Esophagus muscularis mucosa (tissue), 4 donors: Measurements from ENCODE around the gene SLC44A4. TPM values are rescaled to one million over a fixed set of nuclear protein-coding genes. Genes with fewer than 3 reads are reported as not detected.
"Not testable (repeated sequence)": the region's sequence is repeated elsewhere in the genome, so short reads cannot be mapped to it uniquely, and the experiment has no call there.

Experiments
- DNase-seq: peaks from one replicate; pipeline ENCODE4 v3.0.0-alpha.2; 2017; ENCODE audit errors: extremely low spot score
- H3K27ac ChIP-seq, 4 donors: fragments of 200-600 bp; sonication (generic); replicated peaks in 1 of 4; 1 replicate in 3 of 4; 2 replicates in 1 of 4; pipeline ENCODE4 v1.5.1; 2016 to 2019; ENCODE audit warnings: mild to moderate bottlenecking in 1 of 4
- H3K27me3 ChIP-seq, 4 donors: fragments of 200-600 bp; sonication (generic); one replicate each; pipeline versions ENCODE4 v1.5.1 to v1.6.0; 2016 to 2019
- H3K36me3 ChIP-seq, 4 donors: fragments of 200-600 bp; sonication (generic); one replicate each; pipeline ENCODE4 v1.5.1; 2016 to 2019
- H3K4me1 ChIP-seq, 4 donors: fragments of 200-600 bp; sonication (generic); one replicate each; pipeline ENCODE4 v1.5.1; 2016 to 2019
- H3K4me3 ChIP-seq, 4 donors: fragments of 200-600 bp; sonication (generic); 1 replicate in 2 of 4; 2 replicates in 2 of 4; pipeline ENCODE4 v1.5.1; 2016 to 2019; ENCODE audit warnings: mild to moderate bottlenecking in 4 of 4, moderate library complexity in 1 of 4
- H3K9me3 ChIP-seq, 4 donors: fragments of 200-600 bp; sonication (generic); 1 replicate in 3 of 4; 2 replicates in 1 of 4; pipeline ENCODE4 v1.5.1; 2016 to 2019
- CTCF ChIP-seq, 3 experiments: fragments of 200-600 bp in 2 of 3; fragments of 450-650 bp in 1 of 3; sonication (generic) in 2 of 3; IDR thresholded peaks; one replicate each; pipeline ENCODE4 v1.5.1; 2017 to 2019; ENCODE audit warnings: antibody characterized with exemption in 3 of 3, mild to moderate bottlenecking in 2 of 3, moderate library complexity in 1 of 3
- EP300 ChIP-seq: sonication (generic); formaldehyde crosslinking; IDR thresholded peaks from one replicate; pipeline ENCODE4 v1.6.1; 2017; ENCODE audit warnings: antibody characterized with exemption
- POLR2A ChIP-seq: fragments of 450-650 bp; IDR thresholded peaks from one replicate; pipeline ENCODE4 v1.6.1; 2017; ENCODE audit warnings: antibody characterized with exemption, moderate library complexity, mild to moderate bottlenecking, low read depth
- POLR2AphosphoS5 ChIP-seq, 2 donors: sonication (generic); formaldehyde crosslinking; IDR thresholded peaks; one replicate each; pipeline ENCODE4 v1.6.1; 2017; ENCODE audit warnings: antibody characterized with exemption in 2 of 2
- WGBS: methylation state at CpG from one replicate; pipeline ENCODE4 v1.1.5; 2018; 5-methylcytosine and 5-hydroxymethylcytosine counted together
- intact Hi-C: fragments of 100-400 bp; cut with DNase I; formaldehyde crosslinking; loops from one replicate; pipeline ENCODE4 v1.15.1; 2023
- total RNA-seq, 4 donors: library from RNA; depleted of rRNA; stranded (reverse); fragments of >200 nt; gene quantifications; one replicate each; pipeline versions ENCODE4 v1.1.0 to v1.2.1, GENCODE V29; 2016

SLC44A4 gene
- total RNA-seq, 4 donors from 2014 or later: 0.19 to 0.80 TPM; not detected in 2

- WGBS: 47% methylated on average over 9 of the region's 9 CpGs
- TF ChIP-seq CTCF (IDR thresholded peaks at IDR 0.05): no peak
- TF ChIP-seq POLR2AphosphoS5 (IDR thresholded peaks at IDR 0.05): no peak
- no peak for TF ChIP-seq EP300
- no peak for TF ChIP-seq POLR2A
- intact Hi-C loops: no loop called here
These were observed 7.6 kb downstream of the SLC44A4 start for GRCh38 chr6:31871046-31871659.

GRCh38 chr6:31870385-31870921 lies 8.3 kb downstream of the SLC44A4 start:
- Histone ChIP-seq H3K27ac (no peak overlapping the region), H3K27me3 (no peaks in the 10 kb centered on the region), H3K4me3 (no peak overlapping the region), H3K9me3 (no peaks in the 10 kb centered on the region), H3K4me1 (no peaks in the 10 kb centered on the region), H3K36me3 (no peaks in the 10 kb centered on the region)
- 74% methylated on average over 13 of the region's 16 CpGs for WGBS
- no peak for DNase-seq
- intact Hi-C loops: no loop called here
- TF ChIP-seq POLR2AphosphoS5 (IDR thresholded peaks at IDR 0.05) (no peak), CTCF (IDR thresholded peaks at IDR 0.05) (no peak), EP300 (no peak), POLR2A (no peak)

More at GRCh38 chr6:31871046-31871659, 7.6 kb downstream of the SLC44A4 start:
- Histone ChIP-seq H3K27ac (no peak overlapping the region), H3K9me3 (no peaks in the 10 kb centered on the region), H3K4me3 (no peak overlapping the region), H3K4me1 (no peaks in the 10 kb centered on the region), H3K27me3 (no peaks in the 10 kb centered on the region), H3K36me3 (no peaks in the 10 kb centered on the region)
- no peak for DNase-seq

- no peak overlapping the region for H3K27ac ChIP-seq
- no peaks in the 10 kb centered on the region for H3K9me3 ChIP-seq
- no peaks in the 10 kb centered on the region for H3K36me3 ChIP-seq
- no peak overlapping the region for H3K4me3 ChIP-seq
- H3K4me1 ChIP-seq: peaks cover under 1 to 4% (median 3%) of the 10 kb centered on the region in 4 donors
- 87% methylated on average over 4 of the region's 8 CpGs for WGBS
- intact Hi-C loops: loop anchor here (10.0 kb wide), 1 partner anchor 185 kb away; the partner anchor contains the start of gene LY6G5C
- DNase-seq: no peak
- TF ChIP-seq CTCF (IDR thresholded peaks at IDR 0.05): no peak
- no peak for TF ChIP-seq EP300
- no peak for TF ChIP-seq POLR2AphosphoS5 (IDR thresholded peaks at IDR 0.05)
- no peak for TF ChIP-seq POLR2A
- H3K27me3 ChIP-seq: no peaks in the 10 kb centered on the region
These were observed 9.5 kb downstream of the SLC44A4 start for GRCh38 chr6:31869343-31869742.

DNA sequence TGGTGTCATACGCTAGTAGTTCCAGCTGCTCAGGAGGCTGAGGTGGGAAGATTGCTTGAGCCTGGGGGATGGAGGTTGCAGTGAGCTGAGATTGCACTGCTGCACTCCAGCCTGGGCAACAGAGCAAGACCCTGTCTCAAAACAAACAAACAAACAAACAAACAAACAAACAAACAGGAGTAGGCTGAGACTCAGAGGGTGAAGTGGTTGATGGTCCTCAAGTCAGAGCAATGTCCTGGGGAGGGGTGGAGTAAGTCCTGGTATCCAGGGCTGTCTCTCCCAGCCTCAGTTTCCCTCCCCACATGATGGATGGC lies 10.2 kb downstream of the SLC44A4 start:
- 67% methylated on average over 1 of the region's 1 CpG for WGBS

GRCh38 chr6:31865205-31866118 lies 13.3 kb downstream of the SLC44A4 start:
- 83% methylated on average over 20 of the region's 21 CpGs for WGBS
- Histone ChIP-seq H3K27me3 (no peaks in the 10 kb centered on the region), H3K9me3 (no peaks in the 10 kb centered on the region), H3K36me3 (peaks cover 0 to 8% (median 7%) of the 10 kb centered on the region in 4 donors), H3K4me3 (no peak overlapping the region), H3K4me1 (peaks cover 20 to 35% (median 27%) of the 10 kb centered on the region in 4 donors), H3K27ac (no peak overlapping the region)
- no peak for DNase-seq
- intact Hi-C loops: loop anchor here (10.0 kb wide), 1 partner anchor 181 kb away; the partner anchor contains the start of gene LY6G5C
- no peak for TF ChIP-seq EP300
- no peak for TF ChIP-seq CTCF (IDR thresholded peaks at IDR 0.05)
- TF ChIP-seq POLR2AphosphoS5 (IDR thresholded peaks at IDR 0.05): no peak
- no peak for TF ChIP-seq POLR2A

More for the DNA sequence above, 10.2 kb downstream of the SLC44A4 start:
- intact Hi-C loops: loop anchor here (10.0 kb wide), 1 partner anchor 184 kb away; the partner anchor contains the start of gene LY6G5C
- H3K4me3 ChIP-seq, H3K27me3 ChIP-seq, H3K27ac ChIP-seq, DNase-seq, H3K36me3 ChIP-seq, H3K9me3 ChIP-seq: not testable (repeated sequence)
- H3K4me1 ChIP-seq: peaks cover 5 to 11% (median 10%) of the 10 kb centered on the region in 4 donors
